ENCODE measurements around the gene MKI67. TPM values are rescaled to one million over a fixed set of nuclear protein-coding genes. Genes with fewer than 3 reads are reported as not detected.

The MKI67 gene
- total and polyA plus RNA-seq, 9 donors: 14.4 to 52.3 (median 38.2) TPM

DNA sequence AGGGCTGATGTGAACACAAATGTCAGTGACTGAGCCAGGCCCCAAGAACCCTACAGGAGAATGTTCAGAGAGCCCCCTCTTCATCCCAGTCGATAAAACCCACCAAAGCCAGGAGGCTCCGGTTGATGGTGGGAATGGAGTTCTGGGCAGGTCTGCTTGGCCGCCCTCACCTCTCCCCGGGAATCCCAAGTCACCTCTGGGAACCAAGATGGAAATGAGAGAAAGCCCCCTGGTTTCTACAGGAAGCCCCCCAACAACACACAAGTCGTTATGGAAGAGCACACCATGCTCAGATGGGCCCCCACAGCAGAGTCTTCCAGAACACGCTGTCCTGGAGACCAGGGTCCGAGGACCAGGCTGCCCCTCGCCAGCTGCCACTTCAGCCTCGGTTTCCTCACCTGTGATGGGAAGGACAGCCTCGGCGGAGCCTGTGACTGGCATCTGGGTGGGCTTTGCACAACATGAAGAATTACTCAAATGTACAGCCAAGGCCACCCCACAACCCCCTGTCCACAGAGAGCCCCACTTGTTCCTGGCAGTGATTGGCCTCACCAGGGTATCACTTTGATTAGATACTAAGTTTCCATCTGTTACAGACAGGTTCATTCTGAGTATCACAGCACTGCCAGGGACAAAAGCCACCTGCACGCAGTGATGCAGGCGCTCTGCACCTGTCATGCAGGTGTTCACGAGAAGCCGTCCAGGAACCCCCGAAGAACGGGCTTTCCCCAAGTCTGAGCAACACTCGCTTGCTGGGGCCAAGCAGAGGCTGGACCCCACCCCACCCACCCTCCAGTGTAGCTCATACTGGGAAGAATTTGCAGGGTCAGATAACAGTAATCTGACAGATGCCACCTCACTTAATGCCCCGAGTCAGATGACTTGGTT, 57.6 kb downstream of the MKI67 start:
- Histone ChIP-seq H3K9me3 (replicated peaks; ENCODE audit: control insufficient read depth, low read depth, low read length) (no peaks in the 10 kb centered on the region), H3K36me3 (ENCODE audit: control insufficient read depth, insufficient read depth, low read length) (peaks cover 27% of the 10 kb centered on the region), H3K27ac (ENCODE audit: low read length) (no peak overlapping the region), H3K27me3 (ENCODE audit: control insufficient read depth, insufficient read depth, low read length) (no peaks in the 10 kb centered on the region), H3K4me1 (ENCODE audit: control insufficient read depth, insufficient read depth, low read length) (peaks cover 23% of the 10 kb centered on the region), H3K4me3 (ENCODE audit: low read length) (no peak overlapping the region)
- no peak for DNase-seq
- 87% methylated on average over 11 of the region's 19 CpGs for WGBS (ENCODE audit: insufficient coverage)

DNA sequence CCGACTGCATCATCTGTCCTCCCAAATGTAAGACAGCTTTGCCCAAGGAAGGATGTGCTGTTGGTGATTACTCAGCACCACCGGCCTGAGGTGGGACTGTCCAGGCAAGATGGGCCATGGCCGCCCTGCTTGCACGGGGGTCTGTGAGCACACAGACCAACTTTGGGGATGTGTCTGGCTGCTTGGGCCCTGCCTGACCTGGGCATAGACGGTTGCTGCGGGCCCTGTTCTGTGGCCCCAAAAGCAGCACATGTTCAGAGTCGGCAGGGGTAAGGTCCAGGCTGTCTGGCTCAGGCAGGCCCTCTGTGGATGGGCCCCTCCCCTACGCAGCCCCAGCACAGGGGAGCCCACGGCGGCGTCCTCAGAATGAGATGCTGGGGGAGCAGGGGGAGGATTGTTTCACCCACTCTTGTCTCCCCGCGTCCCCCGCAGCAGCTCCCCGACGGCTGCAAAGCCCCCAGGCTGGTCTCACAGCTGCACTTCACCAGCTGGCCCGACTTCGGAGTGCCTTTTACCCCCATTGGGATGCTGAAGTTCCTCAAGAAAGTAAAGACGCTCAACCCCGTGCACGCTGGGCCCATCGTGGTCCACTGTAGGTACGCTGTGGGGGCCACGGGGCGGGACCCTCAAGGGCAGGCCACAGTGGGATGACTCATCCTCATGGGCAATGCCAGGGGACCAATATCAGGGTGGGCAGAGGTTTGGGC, 58.4 kb downstream of the MKI67 start:
- WGBS (ENCODE audit: insufficient coverage): 76% methylated on average over 22 of the region's 25 CpGs
- peaks cover 26% of the 10 kb centered on the region for H3K36me3 ChIP-seq (ENCODE audit: control insufficient read depth, insufficient read depth, low read length)
- no peaks in the 10 kb centered on the region for H3K9me3 ChIP-seq (replicated peaks; ENCODE audit: control insufficient read depth, low read depth, low read length)
- no peak for DNase-seq
- H3K4me1 ChIP-seq (ENCODE audit: control insufficient read depth, insufficient read depth, low read length): peaks cover 30% of the 10 kb centered on the region
- H3K27ac ChIP-seq (ENCODE audit: low read length): no peak overlapping the region
- H3K27me3 ChIP-seq (ENCODE audit: control insufficient read depth, insufficient read depth, low read length): no peaks in the 10 kb centered on the region
- no peak overlapping the region for H3K4me3 ChIP-seq (ENCODE audit: low read length)

DNA sequence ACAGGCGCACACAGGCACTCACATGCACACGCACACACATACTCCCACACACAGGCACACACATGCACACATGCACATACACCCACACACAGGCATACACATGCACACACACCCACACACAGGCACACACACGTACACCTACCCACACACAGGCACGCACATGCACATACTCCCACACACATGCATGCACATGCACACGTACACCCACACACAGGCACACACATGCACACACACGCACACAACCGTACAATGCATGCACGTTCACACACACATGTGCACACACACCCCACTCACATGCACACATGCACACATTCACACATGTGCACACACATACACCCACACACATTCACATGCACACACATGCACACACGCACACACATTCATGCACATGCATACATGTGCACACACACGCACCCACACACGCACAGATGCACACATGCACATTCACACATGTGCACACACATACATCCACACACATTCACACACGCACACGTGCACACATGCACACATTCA, 59.3 kb downstream of the MKI67 start:
- no peak overlapping the region for H3K27ac ChIP-seq (ENCODE audit: low read length)
- H3K4me3 ChIP-seq (ENCODE audit: low read length): no peak overlapping the region
- 86% methylated on average over 13 of the region's 13 CpGs for WGBS (ENCODE audit: insufficient coverage)
- peaks cover 24% of the 10 kb centered on the region for H3K36me3 ChIP-seq (ENCODE audit: control insufficient read depth, insufficient read depth, low read length)
- peaks cover 36% of the 10 kb centered on the region for H3K4me1 ChIP-seq (ENCODE audit: control insufficient read depth, insufficient read depth, low read length)
- H3K27me3 ChIP-seq (ENCODE audit: control insufficient read depth, insufficient read depth, low read length): peaks cover 3% of the 10 kb centered on the region
- no peak for DNase-seq
- no peaks in the 10 kb centered on the region for H3K9me3 ChIP-seq (replicated peaks; ENCODE audit: control insufficient read depth, low read depth, low read length)

DNA sequence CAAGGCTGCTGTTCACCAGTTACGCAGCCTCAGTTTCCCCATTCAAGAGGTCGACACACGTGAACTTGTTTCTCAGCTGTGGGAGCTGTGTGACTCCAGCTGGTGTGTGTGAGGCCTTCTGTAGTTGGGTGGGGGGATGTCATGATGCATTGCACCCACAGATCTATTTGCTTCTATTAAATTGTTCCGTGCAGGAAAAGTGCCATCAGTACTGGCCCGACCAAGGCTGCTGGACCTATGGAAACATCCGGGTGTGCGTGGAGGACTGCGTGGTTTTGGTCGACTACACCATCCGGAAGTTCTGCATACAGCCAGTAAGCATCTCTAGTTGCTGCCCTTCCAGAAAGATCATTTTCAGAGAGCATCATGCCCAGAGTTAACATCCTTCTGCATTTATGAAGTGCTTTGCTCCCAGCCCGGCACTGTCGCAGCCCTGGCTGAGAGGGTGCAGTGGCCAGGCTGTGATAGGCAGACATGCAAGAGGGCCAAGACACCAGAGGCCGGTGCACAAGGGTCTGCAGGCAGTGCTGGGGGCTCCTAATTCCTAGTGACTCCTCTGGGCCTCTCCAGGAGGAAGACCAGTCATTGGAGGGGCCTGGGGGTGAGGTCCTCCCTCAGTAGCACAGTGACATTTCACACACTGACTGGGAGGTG, 60.2 kb downstream of the MKI67 start:
- no peak overlapping the region for H3K27ac ChIP-seq (ENCODE audit: low read length)
- peaks cover 3% of the 10 kb centered on the region for H3K27me3 ChIP-seq (ENCODE audit: control insufficient read depth, insufficient read depth, low read length)
- no peaks in the 10 kb centered on the region for H3K9me3 ChIP-seq (replicated peaks; ENCODE audit: control insufficient read depth, low read depth, low read length)
- DNase-seq: no peak
- H3K4me1 ChIP-seq (ENCODE audit: control insufficient read depth, insufficient read depth, low read length): peaks cover 36% of the 10 kb centered on the region
- H3K4me3 ChIP-seq (ENCODE audit: low read length): no peak overlapping the region
- 92% methylated on average over 13 of the region's 13 CpGs for WGBS (ENCODE audit: insufficient coverage)
- H3K36me3 ChIP-seq (ENCODE audit: control insufficient read depth, insufficient read depth, low read length): peaks cover 24% of the 10 kb centered on the region

DNA sequence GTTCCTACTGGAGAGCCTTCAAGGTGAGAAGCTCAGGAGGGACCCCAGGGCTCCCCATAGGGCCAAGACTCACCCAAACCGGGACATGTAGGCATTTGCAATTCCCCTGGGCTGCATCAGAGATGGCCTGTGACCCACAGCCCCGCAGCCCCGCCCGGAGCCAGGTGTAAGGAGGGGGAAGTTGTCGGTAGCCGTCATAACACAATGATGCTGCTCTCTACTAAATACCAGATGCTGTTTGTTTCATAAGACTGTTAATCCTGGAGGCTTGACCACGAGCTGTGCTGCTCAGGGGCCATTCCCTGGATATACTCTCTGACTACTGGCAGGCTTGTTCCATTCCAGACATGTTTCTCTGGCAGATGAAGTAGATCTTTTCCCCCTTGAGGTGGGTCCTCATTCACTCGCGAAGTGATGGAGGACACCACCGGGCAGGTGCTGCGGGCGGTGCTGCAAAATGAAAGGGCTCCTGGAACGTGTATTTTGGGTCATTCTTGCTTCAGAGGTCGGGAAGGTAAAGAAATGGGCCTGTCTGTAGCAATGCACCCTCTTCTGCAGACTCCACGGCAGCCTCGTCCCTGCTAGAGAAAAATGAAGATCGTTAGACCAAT, 61.1 kb downstream of the MKI67 start:
- no peak for DNase-seq
- Histone ChIP-seq H3K36me3 (ENCODE audit: control insufficient read depth, insufficient read depth, low read length) (peaks cover 17% of the 10 kb centered on the region), H3K27ac (ENCODE audit: low read length) (peak overlapping the region; percentile 25), H3K4me3 (ENCODE audit: low read length) (no peak overlapping the region), H3K9me3 (replicated peaks; ENCODE audit: control insufficient read depth, low read depth, low read length) (no peaks in the 10 kb centered on the region), H3K27me3 (ENCODE audit: control insufficient read depth, insufficient read depth, low read length) (peaks cover 3% of the 10 kb centered on the region), H3K4me1 (ENCODE audit: control insufficient read depth, insufficient read depth, low read length) (peaks cover 38% of the 10 kb centered on the region)
- WGBS (ENCODE audit: insufficient coverage): 74% methylated on average over 9 of the region's 17 CpGs

DNA sequence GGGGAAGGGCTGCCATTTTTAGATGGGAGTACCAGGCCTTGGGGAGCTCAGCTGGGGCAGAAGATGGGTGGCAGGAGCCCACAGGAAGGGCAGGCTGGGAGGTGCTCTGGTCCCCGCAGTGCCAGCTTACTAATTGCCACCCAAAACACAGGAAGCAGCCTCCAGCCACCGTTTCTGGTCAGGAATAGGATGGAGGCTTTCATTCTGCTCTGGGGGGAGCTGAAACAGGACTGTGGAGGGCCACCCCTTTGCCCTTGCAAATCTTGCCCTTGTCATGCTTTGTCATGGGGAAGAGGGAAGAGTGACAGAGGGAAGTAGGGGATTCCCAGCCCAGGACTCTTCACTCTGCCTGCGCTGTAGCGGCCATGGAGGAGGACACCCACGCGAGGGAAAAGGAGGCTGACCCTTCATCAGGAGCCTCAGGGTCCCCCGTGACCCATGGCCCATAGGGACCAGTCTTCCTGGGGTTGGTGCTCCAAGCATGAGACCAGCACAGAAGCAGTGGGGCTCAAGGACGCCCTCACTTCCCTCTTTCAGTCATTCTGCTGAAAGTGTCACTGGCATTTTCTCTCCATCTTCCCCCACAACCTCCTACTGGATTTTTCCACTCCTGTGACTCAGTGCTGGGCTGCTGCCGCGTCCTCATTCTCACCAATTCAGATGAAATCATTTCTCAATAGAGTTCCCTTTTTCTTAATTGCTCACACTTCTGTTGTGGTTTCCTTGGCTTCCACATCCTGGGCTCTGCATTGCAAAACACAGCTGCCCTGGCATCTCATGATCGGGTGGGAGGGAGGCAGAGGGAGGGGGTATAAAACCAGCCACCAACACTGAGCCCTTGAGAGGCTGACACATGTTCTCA, 61.9 kb downstream of the MKI67 start:
- H3K4me1 ChIP-seq (ENCODE audit: control insufficient read depth, insufficient read depth, low read length): peaks cover 36% of the 10 kb centered on the region
- H3K4me3 ChIP-seq (ENCODE audit: low read length): no peak overlapping the region
- H3K27ac ChIP-seq (ENCODE audit: low read length): peak overlapping the region; percentile 76
- no peaks in the 10 kb centered on the region for H3K9me3 ChIP-seq (replicated peaks; ENCODE audit: control insufficient read depth, low read depth, low read length)
- H3K27me3 ChIP-seq (ENCODE audit: control insufficient read depth, insufficient read depth, low read length): peaks cover 3% of the 10 kb centered on the region
- H3K36me3 ChIP-seq (ENCODE audit: control insufficient read depth, insufficient read depth, low read length): peaks cover 14% of the 10 kb centered on the region
- WGBS (ENCODE audit: insufficient coverage): 54% methylated on average over 9 of the region's 11 CpGs
- peak; percentile 84 for DNase-seq

DNA sequence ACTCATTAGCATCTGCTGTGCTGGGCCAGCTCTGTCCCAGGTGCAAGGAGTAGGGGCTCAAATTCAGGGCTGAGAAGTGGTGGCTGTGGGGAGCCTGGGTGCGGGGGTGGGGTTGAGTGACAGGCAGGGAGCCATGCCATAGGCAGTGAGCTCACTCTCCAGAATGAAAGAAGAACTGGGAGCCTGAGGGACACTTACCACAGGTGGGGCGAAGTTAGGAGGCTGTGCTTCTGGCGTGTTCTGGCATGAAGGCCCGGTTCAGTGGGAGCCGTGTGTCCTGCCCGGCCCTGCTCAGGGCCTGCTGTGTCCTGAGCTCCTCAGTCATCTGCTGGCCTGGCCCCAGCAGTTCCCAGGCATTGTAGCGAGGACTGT, 62.5 kb downstream of the MKI67 start:
- Histone ChIP-seq H3K4me3 (ENCODE audit: low read length) (no peak overlapping the region), H3K27ac (ENCODE audit: low read length) (peak overlapping the region; percentile 76), H3K27me3 (ENCODE audit: control insufficient read depth, insufficient read depth, low read length) (peaks cover 3% of the 10 kb centered on the region), H3K9me3 (replicated peaks; ENCODE audit: control insufficient read depth, low read depth, low read length) (no peaks in the 10 kb centered on the region), H3K36me3 (ENCODE audit: control insufficient read depth, insufficient read depth, low read length) (peaks cover 13% of the 10 kb centered on the region), H3K4me1 (ENCODE audit: control insufficient read depth, insufficient read depth, low read length) (peaks cover 34% of the 10 kb centered on the region)
- no peak for DNase-seq
- 69% methylated on average over 6 of the region's 7 CpGs for WGBS (ENCODE audit: insufficient coverage)

DNA sequence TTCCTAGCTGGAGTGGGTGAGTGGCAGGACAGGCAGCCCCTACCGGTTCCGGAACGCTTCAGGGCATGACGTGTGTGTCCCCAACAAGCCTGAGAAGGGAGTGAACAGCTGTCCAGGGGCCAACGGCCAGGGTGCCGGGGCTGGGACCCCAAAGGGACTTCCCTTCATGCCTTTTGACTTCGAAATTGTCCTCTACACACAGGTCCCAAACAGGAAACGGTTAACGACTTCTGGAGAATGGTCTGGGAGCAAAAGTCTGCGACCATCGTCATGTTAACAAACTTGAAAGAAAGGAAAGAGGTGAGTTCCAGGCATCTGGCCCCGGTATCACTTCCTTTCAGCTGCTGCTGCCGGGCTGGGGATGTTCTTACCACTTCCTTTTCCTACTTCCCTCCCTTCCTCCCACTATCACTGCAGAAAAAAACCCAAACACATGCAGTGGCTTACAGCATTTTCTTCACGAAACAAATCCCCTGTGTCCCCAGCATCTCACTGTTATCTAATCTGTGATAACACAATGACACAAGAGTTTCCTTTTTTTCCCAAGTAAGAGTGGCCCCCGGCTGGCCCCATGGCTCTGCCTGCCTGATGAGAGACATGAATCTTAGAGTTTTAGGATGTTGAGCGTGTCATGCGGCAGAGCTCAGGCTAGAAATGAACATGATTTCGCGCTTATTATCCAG, 63.2 kb downstream of the MKI67 start:
- Histone ChIP-seq H3K27me3 (ENCODE audit: control insufficient read depth, insufficient read depth, low read length) (peaks cover 3% of the 10 kb centered on the region), H3K9me3 (replicated peaks; ENCODE audit: control insufficient read depth, low read depth, low read length) (no peaks in the 10 kb centered on the region), H3K4me1 (ENCODE audit: control insufficient read depth, insufficient read depth, low read length) (peaks cover 34% of the 10 kb centered on the region), H3K27ac (ENCODE audit: low read length) (peak overlapping the region; percentile 70), H3K36me3 (ENCODE audit: control insufficient read depth, insufficient read depth, low read length) (peaks cover 11% of the 10 kb centered on the region), H3K4me3 (ENCODE audit: low read length) (no peak overlapping the region)
- DNase-seq: peak; percentile 74
- 42% methylated on average over 7 of the region's 19 CpGs for WGBS (ENCODE audit: insufficient coverage)
